ENCODE data around the gene POMC.

GRCh38 chr2:25155401-25155800, 13.0 kb downstream of the POMC start:
- TF ChIP-seq CTCF (IDR thresholded peaks at IDR 0.05) (no peak), POLR2A (IDR thresholded peaks at IDR 0.05) (no peak)
